HL-60/S4 treated with retinoic acid at 250 ng/mL for 4 days and 3 days (cell line): ENCODE measurements around the gene CREM.

ENCODE experiments used
- in situ Hi-C: fragments of 300-500 bp; cut with MboI; formaldehyde crosslinking; loops from 2 replicates; pipeline ENCODE4 v1.7.0; 2022; ENCODE audit warnings: low sequenced_read_pairs

The CREM gene

DNA sequence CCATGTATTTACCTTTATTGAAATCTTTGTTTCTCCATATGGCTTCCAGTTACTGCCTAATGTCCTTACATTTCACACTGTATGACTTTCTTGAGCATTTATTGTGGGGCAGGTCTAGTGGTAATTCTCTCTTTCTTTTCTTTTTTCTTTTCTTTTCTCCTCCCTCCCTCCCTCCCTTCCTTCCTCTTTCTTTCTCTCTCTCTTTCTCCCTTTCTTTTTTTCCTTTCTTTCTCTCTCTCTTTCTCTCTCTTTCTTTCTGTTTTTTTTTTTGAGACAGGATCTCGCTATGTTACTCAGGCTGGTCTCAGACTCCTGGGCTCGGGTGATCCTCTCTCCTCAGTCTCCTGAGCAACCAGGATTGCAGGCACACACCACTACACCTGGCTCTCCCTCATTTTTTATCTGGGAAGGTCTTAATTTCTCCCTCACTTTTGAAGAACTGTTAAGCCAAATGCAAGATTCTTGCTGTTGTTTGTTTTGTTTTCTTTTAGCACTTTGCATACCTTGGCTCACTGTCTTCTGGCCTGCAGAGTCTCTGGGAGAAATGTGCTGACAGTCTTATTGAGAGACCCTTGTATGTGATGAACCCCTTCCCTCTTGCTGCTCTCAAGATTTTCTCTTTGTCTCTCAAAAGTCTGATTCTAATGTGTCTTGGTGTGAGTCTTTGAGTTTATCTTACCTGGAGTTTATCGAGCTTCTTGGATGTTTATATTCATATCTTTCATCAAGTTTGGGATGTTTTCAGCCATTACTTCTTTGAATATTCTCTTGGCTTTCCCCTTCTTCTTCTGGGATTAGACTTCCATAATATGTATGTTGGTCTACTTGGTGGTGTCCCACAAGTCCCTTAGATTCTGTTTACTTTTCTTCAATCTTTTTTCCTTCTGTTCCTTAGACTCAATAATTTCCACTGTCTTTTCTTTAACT lies 130.7 kb downstream of the CREM start:
- in situ Hi-C loops = no loop called here

DNA sequence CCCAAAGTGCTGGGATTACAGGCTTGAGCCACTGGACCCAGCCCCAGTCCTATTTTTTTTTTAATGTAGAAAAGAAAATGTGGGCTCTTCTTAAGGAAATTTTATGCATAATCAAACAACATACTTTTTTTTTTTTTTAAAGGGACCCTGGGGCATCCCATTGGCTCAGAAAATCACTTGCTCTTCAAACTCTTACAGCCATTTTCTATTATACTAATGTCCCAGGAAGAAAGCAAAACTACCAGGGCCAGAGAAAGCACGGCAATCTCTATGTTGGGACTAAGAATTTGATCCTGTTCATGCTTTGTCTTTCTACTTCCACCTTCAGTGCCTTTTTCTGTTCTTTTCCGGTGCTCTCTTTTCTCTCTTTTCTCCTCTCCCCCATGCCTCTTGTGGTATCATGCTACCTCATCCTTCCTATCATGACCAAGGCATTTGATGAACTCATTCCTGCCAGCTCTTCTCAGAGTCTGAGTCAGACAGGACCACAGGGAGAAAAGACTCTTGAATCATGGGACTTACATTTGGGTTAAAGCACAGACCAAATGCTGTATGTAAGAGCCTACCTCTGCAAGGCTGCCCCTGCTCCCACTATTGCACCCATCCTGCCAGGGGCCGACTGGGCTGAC lies 133.2 kb downstream of the CREM start:
- in situ Hi-C loops = no loop called here

DNA sequence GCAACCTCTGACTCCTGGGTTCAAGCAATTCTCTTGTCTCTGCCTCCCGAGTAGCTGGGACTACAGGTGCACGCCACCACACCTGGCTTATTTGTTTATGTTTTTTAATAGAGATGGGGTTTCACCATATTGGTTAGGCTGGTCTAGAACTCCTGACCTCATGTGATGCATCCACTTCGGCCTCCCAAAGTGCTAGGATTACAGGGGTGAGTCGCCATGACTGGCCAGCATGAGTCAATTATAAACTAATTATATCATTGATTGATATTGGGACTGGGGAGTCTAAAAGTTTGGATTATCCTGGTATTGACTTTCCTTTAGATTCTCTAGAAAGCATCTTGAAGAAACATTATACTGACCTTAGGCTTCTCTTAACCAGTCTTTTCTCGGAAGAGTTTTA lies 135.8 kb downstream of the CREM start:
- in situ Hi-C loops = no loop called here
